IMR-90 (cell line): Measurements from ENCODE around the gene CNNM2. TPM values are rescaled to one million over a fixed set of nuclear protein-coding genes. Genes with fewer than 3 reads are reported as not detected.

Experiments used
- ATAC-seq: fragments of 200-7000 bp; cut with Tn5 transposase; 2 replicates; pipeline ENCODE4 v1.9.1; 2020; ENCODE audit warnings: low read depth, mild to moderate bottlenecking, moderate library complexity
- BruUV-seq: library from RNA; stranded (reverse); fragments of 400-500 nt; replicated peaks from 2 replicates; lab custom pipeline; 2021; lab: Mats Ljungman, UMichigan
- CTCF ChIA-PET: fragments of 300-600 bp; formaldehyde crosslinking; extraction: SDS; loops from one replicate; lab custom pipeline; 2021; ENCODE audit warnings: antibody characterized with exemption; lab: Yijun Ruan, JAX
- POLR2A ChIA-PET: fragments of 300-600 bp; sonication (Branson Sonifier 250); formaldehyde crosslinking; loops from one replicate; lab custom pipeline; 2022; ENCODE audit warnings: antibody characterized with exemption; ENCODE audit not compliant: unreplicated experiment; lab: Charles Lee
- DNase-seq: peaks from one replicate; pipeline ENCODE4 v3.0.0; 2013
- H2AFZ ChIP-seq: replicated peaks from 2 replicates; pipeline ENCODE3; 2013; ENCODE audit warnings: low read length, mild to moderate bottlenecking; ENCODE audit not compliant: poor library complexity
- H2AK5ac ChIP-seq: 2 replicates; pipeline ENCODE4 v1.6.1; 2013; ENCODE audit warnings: low read depth, low read length, inconsistent platforms
- H2AK9ac ChIP-seq: replicated peaks from 2 replicates; pipeline ENCODE3; 2013; ENCODE audit warnings: mild to moderate bottlenecking, low read depth, low read length, moderate library complexity; ENCODE audit not compliant: poor library complexity
- H2BK120ac ChIP-seq: 2 replicates; pipeline ENCODE4 v1.6.1; 2013; ENCODE audit warnings: low read depth, low read length, inconsistent platforms
- H2BK15ac ChIP-seq: 3 replicates; pipeline ENCODE4 v1.6.1; 2013; ENCODE audit warnings: low read depth, low read length, inconsistent platforms
- H2BK20ac ChIP-seq: 2 replicates; pipeline ENCODE4 v1.6.1; 2013; ENCODE audit warnings: low read depth, mild to moderate bottlenecking, inconsistent platforms, low read length, moderate library complexity
- H2BK5ac ChIP-seq: 2 replicates; pipeline ENCODE4 v1.6.1; 2013; ENCODE audit warnings: mild to moderate bottlenecking, low read depth, low read length, inconsistent platforms; ENCODE audit not compliant: poor library complexity, severe bottlenecking
- H3K14ac ChIP-seq: replicated peaks from 2 replicates; pipeline ENCODE4 v1.6.1; 2013; ENCODE audit warnings: low read depth, low read length, inconsistent platforms
- H3K18ac ChIP-seq: 2 replicates; pipeline ENCODE4 v1.6.1; 2013; ENCODE audit warnings: low read depth, low read length, control low read depth
- H3K23ac ChIP-seq: 2 replicates; pipeline ENCODE4 v1.6.1; 2013; ENCODE audit warnings: low read depth, low read length, inconsistent platforms
- H3K27ac ChIP-seq: 2 replicates; pipeline ENCODE4 v1.5.1; 2013; ENCODE audit warnings: mild to moderate bottlenecking, control low read depth, low read length; ENCODE audit not compliant: insufficient read depth
- H3K27me3 ChIP-seq: 2 replicates; pipeline ENCODE4 v1.6.1; 2013; ENCODE audit warnings: low read length; ENCODE audit not compliant: control insufficient read depth, insufficient read depth
- H3K36me3 ChIP-seq: 2 replicates; pipeline ENCODE4 v1.6.1; 2013; ENCODE audit warnings: low read length, mixed read lengths; ENCODE audit not compliant: control insufficient read depth, insufficient read depth
- H3K4ac ChIP-seq: 2 replicates; pipeline ENCODE4 v1.6.1; 2013; ENCODE audit warnings: low read depth, low read length, inconsistent platforms
- H3K4me1 ChIP-seq: 2 replicates; pipeline ENCODE4 v1.6.1; 2013; ENCODE audit warnings: low read length, mixed read lengths; ENCODE audit not compliant: control insufficient read depth, insufficient read depth
- H3K4me2 ChIP-seq: 2 replicates; pipeline ENCODE4 v1.6.1; 2013; ENCODE audit warnings: low read depth, mild to moderate bottlenecking, control low read depth, low read length, moderate library complexity
- H3K4me3 ChIP-seq: 2 replicates; pipeline ENCODE4 v1.5.1; 2013; ENCODE audit warnings: low read depth, mild to moderate bottlenecking, control low read depth, low read length, moderate library complexity; ENCODE audit not compliant: insufficient read depth
- H3K56ac ChIP-seq: 2 replicates; pipeline ENCODE4 v1.6.1; 2013; ENCODE audit warnings: low read length, inconsistent platforms; ENCODE audit not compliant: insufficient read depth; ENCODE audit errors: extremely low read depth
- H3K79me1 ChIP-seq, 2 experiments: 2 replicates each; pipeline ENCODE4 v1.6.1; 2013; ENCODE audit warnings: low read length in 2 of 2, inconsistent platforms in 1 of 2, low read depth in 1 of 2
- H3K9ac ChIP-seq: 2 replicates; pipeline ENCODE4 v1.6.1; 2013; ENCODE audit warnings: low read depth, low read length, control low read depth
- H3K9me1 ChIP-seq: 2 replicates; pipeline ENCODE4 v1.6.1; 2013; ENCODE audit warnings: low read length, inconsistent platforms; ENCODE audit not compliant: insufficient read depth
- H3K9me3 ChIP-seq: 2 replicates; pipeline ENCODE4 v1.6.1; 2013; ENCODE audit warnings: low read length; ENCODE audit not compliant: control insufficient read depth, insufficient read depth
- H4K20me1 ChIP-seq: 2 replicates; pipeline ENCODE4 v1.6.1; 2013; ENCODE audit warnings: low read length, inconsistent platforms; ENCODE audit not compliant: insufficient read depth
- H4K5ac ChIP-seq: 2 replicates; pipeline ENCODE4 v1.6.1; 2013; ENCODE audit warnings: mild to moderate bottlenecking, low read depth, low read length, control low read depth
- H4K8ac ChIP-seq, 2 experiments: 2 replicates each; pipeline ENCODE4 v1.6.1; 2013; ENCODE audit warnings: low read depth in 2 of 2, low read length in 2 of 2, control low read depth in 1 of 2, inconsistent platforms in 1 of 2
- H4K91ac ChIP-seq: 2 replicates; pipeline ENCODE4 v1.6.1; 2013; ENCODE audit warnings: low read depth, low read length, inconsistent platforms; ENCODE audit not compliant: insufficient read depth
- BHLHE40 ChIP-seq: fragments of 150-350 bp; IDR thresholded peaks from 2 replicates; pipeline ENCODE4 v1.6.1; 2016; ENCODE audit warnings: mild to moderate bottlenecking, low read depth, low read length
- CEBPB ChIP-seq: IDR thresholded peaks from 2 replicates; pipeline ENCODE4 v1.6.1; 2012; ENCODE audit warnings: low read depth, low read length, improper control_type of control experiment
- CHD1 ChIP-seq: IDR thresholded peaks from 2 replicates; pipeline ENCODE4 v1.6.1; 2012; ENCODE audit warnings: low read depth, low read length, improper control_type of control experiment
- CTCF ChIP-seq: conservative IDR thresholded peaks from 2 replicates; pipeline ENCODE4 v1.5.1; 2012; ENCODE audit warnings: mild to moderate bottlenecking, low read depth, low read length, improper control_type of control experiment
- ELK1 ChIP-seq: fragments of 150-350 bp; IDR thresholded peaks from 2 replicates; pipeline ENCODE4 v1.6.1; 2016; ENCODE audit warnings: low read depth, mild to moderate bottlenecking, low read length, moderate library complexity, borderline replicate concordance
- FOS ChIP-seq: fragments of 150-350 bp; IDR thresholded peaks from 2 replicates; pipeline ENCODE4 v1.6.1; 2016; ENCODE audit warnings: low read depth, low read length
- MAZ ChIP-seq: IDR thresholded peaks from 2 replicates; pipeline ENCODE4 v1.6.1; 2012; ENCODE audit warnings: low read depth, mild to moderate bottlenecking, low read length, improper control_type of control experiment, moderate library complexity, borderline replicate concordance
- MXI1 ChIP-seq: IDR thresholded peaks from 2 replicates; pipeline ENCODE4 v1.6.1; 2012; ENCODE audit warnings: low read depth, mild to moderate bottlenecking, low read length, moderate library complexity, borderline replicate concordance
- NFE2L2 ChIP-seq: fragments of 150-350 bp; IDR thresholded peaks from 2 replicates; pipeline ENCODE4 v1.6.1; 2016; ENCODE audit warnings: low read depth, mild to moderate bottlenecking, low read length
- POLR2A ChIP-seq: IDR thresholded peaks from 2 replicates; pipeline ENCODE4 v1.6.1; 2012; ENCODE audit warnings: mild to moderate bottlenecking, low read depth, low read length
- RAD21 ChIP-seq: IDR thresholded peaks from 2 replicates; pipeline ENCODE4 v1.6.1; 2012; ENCODE audit warnings: low read length, improper control_type of control experiment
- RCOR1 ChIP-seq: IDR thresholded peaks from 2 replicates; pipeline ENCODE4 v1.6.1; 2012; ENCODE audit warnings: mild to moderate bottlenecking, low read length, improper control_type of control experiment; ENCODE audit not compliant: insufficient replicate concordance
- RFX5 ChIP-seq: IDR thresholded peaks from 2 replicates; pipeline ENCODE4 v1.8.0; 2012; ENCODE audit warnings: low read depth, mild to moderate bottlenecking, low read length, moderate library complexity
- SMC3 ChIP-seq: fragments of 150-350 bp; IDR thresholded peaks from 2 replicates; pipeline ENCODE4 v1.6.1; 2016; ENCODE audit warnings: low read depth, mild to moderate bottlenecking, antibody characterized with exemption, low read length, moderate library complexity
- USF2 ChIP-seq: fragments of 150-350 bp; IDR thresholded peaks from 2 replicates; pipeline ENCODE4 v1.6.1; 2017; ENCODE audit warnings: mild to moderate bottlenecking, antibody characterized with exemption, low read length, low read depth
- dilution Hi-C: fragments of 300-500 bp; cut with HindIII; formaldehyde crosslinking; loops from one replicate; pipeline ENCODE4 v1.14.3; 2018; ENCODE audit warnings: low sequenced_read_pairs; ENCODE audit not compliant: unreplicated experiment
- in situ Hi-C: fragments of 300-500 bp; cut with MboI; formaldehyde crosslinking; loops from 3 replicates; pipeline ENCODE4 v1.14.3; 2019; ENCODE audit warnings: low sequenced_read_pairs, inconsistent platforms, mixed read lengths
- intact Hi-C: fragments of 100-400 bp; cut with micrococcal nuclease; formaldehyde crosslinking; loops from 2 replicates; pipeline ENCODE4 v1.10.0; 2022
- polyA plus RNA-seq, 3 experiments: library from polyadenylated mRNA; depleted of rRNA; stranded (reverse); fragments of >200 nt; gene quantifications; 2 replicates each; pipeline ENCODE4 v1.2.3, GENCODE V29; 2012; ENCODE audit warnings: low replicate concordance in 1 of 3
- total RNA-seq: library from RNA; depleted of rRNA; stranded (reverse); fragments of >200 nt; gene quantifications from 2 replicates; pipeline ENCODE4 v1.2.3, GENCODE V29; 2012

CNNM2 gene
- total and polyA plus RNA-seq, 2 of the 4 experiments (the other 2 are of a cell fraction) = 4.7 to 5.6 TPM

- intact Hi-C loops = loop anchor here (5.0 kb wide), 2 partner anchors 37 to 77 kb away; no protein-coding TSS in a partner anchor
- no peak overlapping the region for H3K4me2 ChIP-seq
- H3K23ac ChIP-seq = no peak overlapping the region
- ChIA-PET POLR2A (interaction anchor here (1.1 kb wide), 1 partner anchor 24 kb away, joined by 3 read pairs; no protein-coding TSS in a partner anchor), CTCF (interaction anchor here (1.4 kb wide), 1 partner anchor 87 kb away, joined by 3 read pairs; no protein-coding TSS in a partner anchor)
- H2BK120ac ChIP-seq = no peak overlapping the region
- H3K18ac ChIP-seq = no peak overlapping the region
- no TSS peak for BruUV-seq
- no peak overlapping the region for H2BK5ac ChIP-seq
- H3K4ac ChIP-seq = no peak overlapping the region
- no peak overlapping the region for H3K9ac ChIP-seq
- H2AFZ ChIP-seq = no peak overlapping the region
- H3K27ac ChIP-seq = no peak overlapping the region
- ATAC-seq = no peak
- no peak overlapping the region for H2AK5ac ChIP-seq
- no peaks in the 10 kb centered on the region for H3K9me3 ChIP-seq
- peaks cover 13 to 58% of the 10 kb centered on the region in 2 experiments for H3K79me1 ChIP-seq
- H2BK15ac ChIP-seq = no peak overlapping the region
- H3K36me3 ChIP-seq = peaks cover 3% of the 10 kb centered on the region; the same call in 1 of the 2 replicates
- H4K5ac ChIP-seq = no peak overlapping the region
- H3K27me3 ChIP-seq = no peaks in the 10 kb centered on the region
- H2BK20ac ChIP-seq = no peak overlapping the region
- in situ Hi-C loops = no loop called here
- no peak overlapping the region for H3K4me3 ChIP-seq
- no peak overlapping the region for H3K56ac ChIP-seq
- no peaks in the 10 kb centered on the region; the same call in 1 of the 2 replicates for H3K9me1 ChIP-seq
- dilution Hi-C loops = no loop called here
- no peak for TF ChIP-seq ELK1
- TF ChIP-seq NFE2L2 = no peak
- TF ChIP-seq FOS = no peak
- no peak for TF ChIP-seq MXI1
- TF ChIP-seq CHD1 = no peak
- no peak for TF ChIP-seq CTCF
- no peak for TF ChIP-seq CEBPB
- TF ChIP-seq RAD21 = no peak
- no peak for TF ChIP-seq SMC3
- no peak for TF ChIP-seq BHLHE40
- no peak for TF ChIP-seq RFX5
- TF ChIP-seq USF2 = no peak
- no peak for TF ChIP-seq RCOR1
- TF ChIP-seq POLR2A = no peak
- TF ChIP-seq MAZ = no peak
- H4K8ac ChIP-seq = no peak overlapping the region
- H2AK9ac ChIP-seq = no peak overlapping the region
- peaks cover 3% of the 10 kb centered on the region; the same call in 1 of the 2 replicates for H3K4me1 ChIP-seq
- peaks cover 21% of the 10 kb centered on the region; the same call in 1 of the 2 replicates for H4K20me1 ChIP-seq
- H4K91ac ChIP-seq = no peak overlapping the region
- no peak overlapping the region for H3K14ac ChIP-seq
- no peak for DNase-seq
These were observed 192.3 kb downstream of the CNNM2 start for GRCh38 chr10:103110407-103110806.
